Esophagus muscularis mucosa (tissue), 4 donors: ENCODE data around the gene COMT. TPM values are rescaled to one million over a fixed set of nuclear protein-coding genes. Genes with fewer than 3 reads are reported as not detected.

Source experiments
- DNase-seq: peaks from one replicate; pipeline ENCODE4 v3.0.0-alpha.2; 2017; ENCODE audit errors: extremely low spot score
- H3K27ac ChIP-seq, 4 donors: fragments of 200-600 bp; sonication (generic); replicated peaks in 1 of 4; 1 replicate in 3 of 4; 2 replicates in 1 of 4; pipeline ENCODE4 v1.5.1; 2016 to 2019; ENCODE audit warnings: mild to moderate bottlenecking in 1 of 4
- H3K27me3 ChIP-seq, 4 donors: fragments of 200-600 bp; sonication (generic); one replicate each; pipeline versions ENCODE4 v1.5.1 to v1.6.0; 2016 to 2019
- H3K36me3 ChIP-seq, 4 donors: fragments of 200-600 bp; sonication (generic); one replicate each; pipeline ENCODE4 v1.5.1; 2016 to 2019
- H3K4me1 ChIP-seq, 4 donors: fragments of 200-600 bp; sonication (generic); one replicate each; pipeline ENCODE4 v1.5.1; 2016 to 2019
- H3K4me3 ChIP-seq, 4 donors: fragments of 200-600 bp; sonication (generic); 1 replicate in 2 of 4; 2 replicates in 2 of 4; pipeline ENCODE4 v1.5.1; 2016 to 2019; ENCODE audit warnings: mild to moderate bottlenecking in 4 of 4, moderate library complexity in 1 of 4
- H3K9me3 ChIP-seq, 4 donors: fragments of 200-600 bp; sonication (generic); 1 replicate in 3 of 4; 2 replicates in 1 of 4; pipeline ENCODE4 v1.5.1; 2016 to 2019
- EP300 ChIP-seq: sonication (generic); formaldehyde crosslinking; IDR thresholded peaks from one replicate; pipeline ENCODE4 v1.6.1; 2017; ENCODE audit warnings: antibody characterized with exemption
- POLR2A ChIP-seq: fragments of 450-650 bp; IDR thresholded peaks from one replicate; pipeline ENCODE4 v1.6.1; 2017; ENCODE audit warnings: antibody characterized with exemption, moderate library complexity, mild to moderate bottlenecking, low read depth
- POLR2AphosphoS5 ChIP-seq, 2 donors: sonication (generic); formaldehyde crosslinking; IDR thresholded peaks; one replicate each; pipeline ENCODE4 v1.6.1; 2017; ENCODE audit warnings: antibody characterized with exemption in 2 of 2
- WGBS: methylation state at CpG from one replicate; pipeline ENCODE4 v1.1.5; 2018; 5-methylcytosine and 5-hydroxymethylcytosine counted together
- intact Hi-C: fragments of 100-400 bp; cut with DNase I; formaldehyde crosslinking; loops from one replicate; pipeline ENCODE4 v1.15.1; 2023
- total RNA-seq, 4 donors: library from RNA; depleted of rRNA; stranded (reverse); fragments of >200 nt; gene quantifications; one replicate each; pipeline versions ENCODE4 v1.1.0 to v1.2.1, GENCODE V29; 2016
- TF ChIP-seq, protein P1 (sequence below), 3 experiments: fragments of 200-600 bp in 2 of 3; fragments of 450-650 bp in 1 of 3; sonication (generic) in 2 of 3; IDR thresholded peaks; one replicate each; pipeline ENCODE4 v1.5.1; 2017 to 2019; ENCODE audit warnings: antibody characterized with exemption in 3 of 3, mild to moderate bottlenecking in 2 of 3, moderate library complexity in 1 of 3

The COMT gene
- total RNA-seq, 4 donors from 2014 or later = 141 to 231 (median 196) TPM

DNA sequence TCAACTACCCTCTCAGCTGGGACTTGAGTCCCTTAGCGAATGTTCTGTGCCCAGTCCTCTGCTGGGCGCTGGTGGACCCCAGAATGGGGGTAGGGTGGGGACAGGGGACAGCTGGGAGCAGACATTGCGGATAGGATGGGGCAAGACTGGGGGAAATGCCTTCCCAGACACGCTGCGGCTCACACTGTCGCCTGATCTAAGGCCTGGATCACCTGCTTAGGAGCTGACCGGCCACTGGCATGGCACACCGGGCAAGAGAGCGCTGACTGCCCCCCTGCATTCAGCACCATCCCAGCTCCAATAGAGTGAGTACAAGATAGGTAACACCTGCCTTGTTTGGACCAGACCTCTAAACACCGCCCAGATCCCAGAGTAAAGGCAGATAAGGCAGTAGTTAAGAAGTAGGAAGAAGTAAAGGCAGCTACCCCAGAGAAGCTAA is 73.6 kb downstream of the COMT start:
- Histone ChIP-seq H3K36me3 (no peaks in the 10 kb centered on the region), H3K9me3 (no peaks in the 10 kb centered on the region), H3K4me3 (no peak overlapping the region), H3K27me3 (no peaks in the 10 kb centered on the region), H3K4me1 (peaks cover 23 to 55% (median 35%) of the 10 kb centered on the region in 4 donors), H3K27ac (no peak overlapping the region)
- WGBS = 91% methylated on average over 10 of the region's 10 CpGs
- no peak for DNase-seq
- no peak for TF ChIP-seq POLR2A
- intact Hi-C loops = loop anchor here (5.0 kb wide), 1 partner anchor 67 kb away; the partner anchor contains the start of gene DGCR8

DNA sequence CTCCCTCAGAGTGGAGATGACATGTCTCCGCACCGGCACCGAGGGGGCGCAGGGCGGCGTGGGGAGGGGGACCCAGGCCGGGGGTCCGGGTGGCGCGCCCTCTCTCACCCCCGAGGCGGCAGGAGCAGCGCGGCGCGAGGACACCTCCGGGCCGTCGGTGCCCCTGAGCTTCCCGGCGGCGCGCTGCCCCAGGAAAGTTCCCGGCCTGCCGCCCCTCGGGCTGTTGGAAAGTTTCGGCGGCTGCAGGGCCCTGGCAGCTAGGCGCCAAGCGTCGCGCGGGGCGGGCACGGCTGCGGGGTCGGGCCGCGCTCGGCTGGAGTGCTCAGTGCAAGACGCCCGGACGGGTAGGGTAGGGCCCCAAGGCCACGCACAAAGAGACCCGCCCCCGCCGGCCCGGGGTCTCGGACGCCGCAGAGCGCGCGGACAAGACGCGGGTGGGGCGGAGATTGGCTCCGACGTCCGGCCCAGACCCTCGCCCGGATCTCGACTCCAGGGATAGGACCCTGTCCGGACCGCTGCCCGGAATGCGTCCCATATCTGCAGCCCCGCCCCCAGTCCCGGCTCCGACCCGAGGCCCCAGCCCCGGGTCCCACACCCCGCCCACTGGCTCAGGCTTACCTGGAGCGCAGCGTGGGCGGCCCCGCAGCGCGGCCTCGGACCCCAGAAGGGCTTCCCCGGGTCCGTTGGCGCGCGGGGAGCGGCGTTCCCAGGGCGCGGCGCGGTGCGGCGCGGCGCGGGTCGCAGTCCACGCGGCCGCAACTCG is 74.6 kb downstream of the COMT start:
- TF ChIP-seq EP300 (no peak), POLR2AphosphoS5 (IDR thresholded peaks at IDR 0.05) (no peak), POLR2A (no peak)
- TF ChIP-seq, protein P1, sequence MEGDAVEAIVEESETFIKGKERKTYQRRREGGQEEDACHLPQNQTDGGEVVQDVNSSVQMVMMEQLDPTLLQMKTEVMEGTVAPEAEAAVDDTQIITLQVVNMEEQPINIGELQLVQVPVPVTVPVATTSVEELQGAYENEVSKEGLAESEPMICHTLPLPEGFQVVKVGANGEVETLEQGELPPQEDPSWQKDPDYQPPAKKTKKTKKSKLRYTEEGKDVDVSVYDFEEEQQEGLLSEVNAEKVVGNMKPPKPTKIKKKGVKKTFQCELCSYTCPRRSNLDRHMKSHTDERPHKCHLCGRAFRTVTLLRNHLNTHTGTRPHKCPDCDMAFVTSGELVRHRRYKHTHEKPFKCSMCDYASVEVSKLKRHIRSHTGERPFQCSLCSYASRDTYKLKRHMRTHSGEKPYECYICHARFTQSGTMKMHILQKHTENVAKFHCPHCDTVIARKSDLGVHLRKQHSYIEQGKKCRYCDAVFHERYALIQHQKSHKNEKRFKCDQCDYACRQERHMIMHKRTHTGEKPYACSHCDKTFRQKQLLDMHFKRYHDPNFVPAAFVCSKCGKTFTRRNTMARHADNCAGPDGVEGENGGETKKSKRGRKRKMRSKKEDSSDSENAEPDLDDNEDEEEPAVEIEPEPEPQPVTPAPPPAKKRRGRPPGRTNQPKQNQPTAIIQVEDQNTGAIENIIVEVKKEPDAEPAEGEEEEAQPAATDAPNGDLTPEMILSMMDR (IDR thresholded peaks at IDR 0.05) = no peak
- intact Hi-C loops = loop anchor here (5.0 kb wide), 1 partner anchor 66 kb away; the partner anchor contains the start of gene DGCR8
- WGBS = no CpG with 5 or more reads among the region's 101 CpGs
- no peaks in the 10 kb centered on the region for H3K9me3 ChIP-seq
- peaks cover 27 to 60% (median 39%) of the 10 kb centered on the region in 4 donors for H3K4me1 ChIP-seq
- H3K4me3 ChIP-seq = peak overlapping the region; percentile 75 to 88 (median 84)
- no peak for DNase-seq
- H3K27ac ChIP-seq = peak overlapping the region; percentile 40 to 65 (median 58)
- no peaks in the 10 kb centered on the region for H3K27me3 ChIP-seq
- no peaks in the 10 kb centered on the region for H3K36me3 ChIP-seq

- Histone ChIP-seq H3K36me3 (no peaks in the 10 kb centered on the region), H3K4me1 (peaks cover 31 to 66% (median 46%) of the 10 kb centered on the region in 4 donors), H3K9me3 (no peaks in the 10 kb centered on the region), H3K27me3 (no peaks in the 10 kb centered on the region), H3K4me3 (peak within 1 kb of the TSS; percentile 75 to 88 (median 84)), H3K27ac (peak within 1 kb of the TSS; percentile 40 to 65 (median 58))
- DNase-seq = peak; percentile 96
- 6% methylated on average over 30 of the region's 79 CpGs for WGBS
- intact Hi-C loops = loop anchor here (5.0 kb wide), 1 partner anchor 65 kb away; the partner anchor contains the start of gene DGCR8
- TF ChIP-seq POLR2AphosphoS5 (IDR thresholded peaks at IDR 0.05) (peak; percentile 34 to 68), POLR2A (no peak)
- TF ChIP-seq, protein P1 (IDR thresholded peaks at IDR 0.05) = peak; percentile 20 to 44 (median 41)
Measured at GRCh38 chr22:20016734-20017621, 75.4 kb downstream of the COMT start, which contains the start of gene ARVCF. Gene ARVCF, minus strand, starts transcription at chr22:20016823. Its CDS starts 26,029 bp downstream, at chr22:19990794.

DNA sequence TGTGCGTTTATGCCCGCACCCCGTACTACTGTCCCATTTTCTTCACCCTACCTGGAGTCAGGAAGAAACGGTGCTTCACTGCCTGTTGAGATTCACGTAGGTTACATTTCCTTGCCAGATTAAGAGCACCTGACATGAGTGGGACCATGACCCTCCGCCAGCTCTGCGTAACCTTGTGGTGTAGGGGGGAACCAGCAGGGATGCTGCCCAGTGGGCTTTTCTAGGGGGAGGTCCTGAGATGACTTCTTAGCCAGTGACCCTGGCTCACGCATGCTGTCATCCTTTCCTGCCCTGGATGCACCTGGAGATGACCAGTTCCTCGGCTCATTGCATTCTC is 76.0 kb downstream of the COMT start:
- intact Hi-C loops = loop anchor here (5.0 kb wide), 1 partner anchor 65 kb away; the partner anchor contains the start of gene DGCR8
- Histone ChIP-seq H3K9me3 (no peaks in the 10 kb centered on the region), H3K27me3 (no peaks in the 10 kb centered on the region), H3K36me3 (no peaks in the 10 kb centered on the region), H3K27ac (no peak overlapping the region), H3K4me1 (peaks cover 37 to 68% (median 52%) of the 10 kb centered on the region in 4 donors), H3K4me3 (peak overlapping the region in 3 of 4 donors; percentile 82 to 88 (median 86))
- WGBS = 58% methylated on average over 9 of the region's 9 CpGs
- TF ChIP-seq POLR2A (no peak), POLR2AphosphoS5 (IDR thresholded peaks at IDR 0.05) (no peak), EP300 (no peak)
- TF ChIP-seq, protein P1 (IDR thresholded peaks at IDR 0.05) = no peak
- no peak for DNase-seq
